Retinal pigment epithelial cell (primary cell): ENCODE measurements around the gene KIFC1.

Experiments
- DNase-seq: peaks from one replicate; pipeline ENCODE4 v3.0.0-alpha.2; 2010; ENCODE audit warnings: low read depth
- H3K4me3 ChIP-seq: 2 replicates; pipeline ENCODE4 v1.5.1; 2011; ENCODE audit warnings: mild to moderate bottlenecking, low read length, control low read depth, moderate library complexity
- CTCF ChIP-seq: conservative IDR thresholded peaks from 2 replicates; pipeline ENCODE4 v1.5.1; 2011; ENCODE audit warnings: low read depth, low read length, control low read depth, inconsistent platforms

The KIFC1 gene

GRCh38 chr6:33417128-33417902 lies 25.7 kb downstream of the KIFC1 start:
- no peak for TF ChIP-seq CTCF
- DNase-seq: no peak
- peak overlapping the region; percentile 88 for H3K4me3 ChIP-seq

- peak; percentile 99 for DNase-seq
- peak; percentile 43 for TF ChIP-seq CTCF
- H3K4me3 ChIP-seq: peak within 1 kb of the TSS; percentile 88
Observed at GRCh38 chr6:33417903-33418689, 26.5 kb downstream of the KIFC1 start, which contains the start of gene CUTA. CUTA (minus strand) TSS chr6:33418107; CDS start chr6:33418000, 107 bp downstream.

GRCh38 chr6:33418690-33419291 lies 27.2 kb downstream of the KIFC1 start:
- peak overlapping the region; percentile 50 for H3K4me3 ChIP-seq
- no peak for DNase-seq
- TF ChIP-seq CTCF: no peak

- no peak for DNase-seq
- no peak for TF ChIP-seq CTCF
- peak within 1 kb of the TSS; percentile 44 for H3K4me3 ChIP-seq
Observed at GRCh38 chr6:33419580-33420490, 28.2 kb downstream of the KIFC1 start, which contains the start of gene SYNGAP1. SYNGAP1 (plus strand) TSS chr6:33420065; CDS start chr6:33420265, 200 bp downstream.

GRCh38 chr6:33420491-33421343 lies 29.1 kb downstream of the KIFC1 start:
- H3K4me3 ChIP-seq: peak overlapping the region; percentile 44
- no peak for TF ChIP-seq CTCF
- DNase-seq: no peak

- no peak overlapping the region for H3K4me3 ChIP-seq
- DNase-seq: no peak
- no peak for TF ChIP-seq CTCF
Observed at GRCh38 chr6:33421344-33421643, 29.7 kb downstream of the KIFC1 start.
